CD4-positive, alpha-beta T cell treated with Interleukin-17A for 1 hour (primary cell): ENCODE measurements around the gene PRADC1.
"Not testable (repeated sequence)": the region's sequence is repeated elsewhere in the genome, so short reads cannot be mapped to it uniquely, and the experiment has no call there.

Experiments
- DNase-seq: peaks from one replicate; pipeline ENCODE4 v3.0.0-alpha.2; 2020

The PRADC1 gene

DNA sequence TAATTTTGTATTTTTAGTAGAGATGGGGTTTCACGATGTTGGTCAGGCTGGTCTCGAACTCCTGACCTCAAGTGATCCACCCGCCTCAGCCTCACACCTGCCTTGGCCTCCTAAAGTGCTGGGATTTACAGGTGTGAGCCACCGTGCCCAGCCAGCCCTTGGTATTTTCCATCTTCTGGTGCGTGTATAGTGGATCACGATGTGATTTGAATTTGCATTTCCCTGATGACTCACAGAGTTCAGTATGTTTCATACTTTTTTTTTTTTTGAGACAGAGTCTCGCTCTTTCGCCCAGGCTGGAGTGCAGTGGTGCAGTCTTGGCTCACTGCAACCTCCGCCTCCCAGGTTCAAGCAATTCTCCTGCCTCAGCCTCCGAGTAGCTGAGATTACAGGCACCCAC is 32.8 kb downstream of the PRADC1 start:
- not testable (repeated sequence) for DNase-seq

DNA sequence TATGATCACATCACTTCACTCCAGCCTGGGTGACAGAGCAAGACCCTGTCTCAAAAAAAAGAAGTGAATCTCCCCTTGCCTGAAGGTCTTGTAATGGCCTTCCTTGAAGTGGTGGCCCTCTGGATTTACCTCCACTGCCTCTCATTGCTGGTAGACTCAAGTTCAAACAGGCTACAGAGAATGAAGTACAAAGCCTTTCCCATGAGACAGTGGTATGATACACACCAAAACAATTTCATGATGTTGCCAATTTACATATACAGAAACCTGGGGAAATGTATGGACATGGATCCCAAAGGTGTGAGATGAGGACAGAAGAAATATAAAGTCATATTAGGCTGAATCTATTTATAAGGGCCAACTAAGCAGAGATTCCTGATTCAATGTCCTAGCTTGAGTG is 35.5 kb downstream of the PRADC1 start:
- DNase-seq, result no peak

GRCh38 chr2:73187549-73187948 is 45.5 kb downstream of the PRADC1 start:
- no peak for DNase-seq

DNA sequence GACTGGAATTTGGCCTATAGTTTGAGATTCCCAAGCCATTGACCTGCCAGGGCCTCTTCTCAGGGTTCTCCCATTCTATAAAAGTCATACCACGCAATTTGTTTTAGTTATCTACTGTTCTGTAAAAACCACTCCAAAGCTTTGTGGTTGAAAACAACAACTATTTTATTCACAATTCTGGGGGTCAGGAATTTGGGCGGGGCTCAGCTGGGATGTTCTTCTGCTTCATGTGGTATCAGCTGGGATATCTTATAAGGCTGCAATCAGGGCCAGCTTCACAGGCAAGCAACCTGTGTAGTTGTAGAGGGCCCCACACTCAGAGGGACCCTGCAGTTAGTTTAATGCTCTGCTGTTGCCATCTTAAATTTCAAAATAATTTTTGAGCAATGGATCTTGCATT is 47.1 kb downstream of the PRADC1 start:
- no peak for DNase-seq
